ENCODE data around the gene IQCB1.
"Not testable (repeated sequence)": the region's sequence is repeated elsewhere in the genome, so short reads cannot be mapped to it uniquely, and the experiment has no call there.

IQCB1 gene

DNA sequence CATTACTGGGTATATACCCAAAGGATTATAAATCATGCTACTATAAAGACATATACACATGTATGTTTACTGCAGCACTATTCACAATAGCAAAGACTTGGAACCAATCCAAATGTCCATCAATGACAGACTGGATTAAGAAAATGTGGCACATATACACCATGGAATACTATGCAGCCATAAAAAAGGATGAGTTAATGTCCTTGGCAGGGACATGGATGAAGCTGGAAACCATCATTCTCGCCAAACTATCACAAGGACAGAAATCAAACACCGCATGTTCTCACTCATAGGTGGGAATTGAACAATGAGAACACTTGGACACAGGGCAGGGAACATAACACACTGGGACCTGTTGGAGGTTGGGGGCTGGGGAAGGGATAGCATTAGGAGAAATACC lies 91.8 kb downstream of the IQCB1 start:
- DNase-seq, result not testable (repeated sequence)

DNA sequence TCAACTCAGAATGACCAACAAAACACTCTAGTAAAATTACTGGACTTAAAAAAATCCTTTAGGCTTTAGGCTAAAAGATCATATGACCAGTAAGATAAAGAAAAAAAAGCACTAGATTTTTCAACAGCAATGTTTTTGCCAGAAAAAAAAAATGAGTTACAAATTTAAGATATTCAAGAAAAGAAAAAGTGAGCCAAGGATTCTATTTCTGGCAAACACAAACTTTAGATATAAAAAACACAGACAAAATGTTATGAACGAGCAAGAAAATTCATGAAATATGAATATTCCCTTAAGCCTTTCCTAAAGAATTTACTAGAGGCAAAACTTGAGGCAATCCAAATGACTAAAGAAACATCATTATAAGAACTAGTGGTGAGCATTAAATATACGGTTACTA lies 94.0 kb downstream of the IQCB1 start:
- DNase-seq, result no peak

DNA sequence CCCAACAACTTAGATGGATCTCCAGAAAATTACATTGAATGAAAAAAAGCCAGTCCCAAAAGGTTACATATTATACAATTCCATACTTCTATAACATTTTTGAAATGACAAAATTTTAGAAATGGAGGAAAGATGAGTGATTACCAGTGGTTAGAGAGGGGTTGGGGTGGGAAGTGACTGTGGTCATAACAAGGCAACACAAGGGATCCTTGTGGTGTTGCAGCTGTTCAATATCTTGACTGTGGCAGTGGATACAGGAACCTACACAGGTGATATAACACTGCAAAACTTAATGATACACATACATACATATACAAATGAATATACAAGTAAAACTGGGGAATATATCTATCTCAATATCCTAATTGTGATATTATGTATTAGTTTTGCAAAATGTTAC lies 95.0 kb downstream of the IQCB1 start:
- DNase-seq, result no peak

DNA sequence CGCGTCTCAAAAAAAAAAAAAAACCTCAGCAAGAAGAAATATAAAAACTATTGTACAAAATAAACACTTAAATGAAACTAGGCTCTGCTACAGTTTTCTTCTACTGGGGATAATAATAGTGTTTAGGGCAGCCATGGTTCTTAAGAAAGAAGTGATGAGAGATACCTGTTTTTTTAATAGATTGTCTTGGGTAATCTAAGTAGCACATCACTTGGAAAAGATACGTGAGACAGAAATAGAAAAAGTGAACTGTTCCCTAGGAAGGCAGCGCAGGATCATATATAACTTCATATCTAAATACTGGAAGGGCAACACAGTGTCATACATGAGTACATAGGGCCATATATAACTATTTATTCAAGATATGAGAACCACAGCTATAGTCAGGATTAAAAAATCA lies 97.2 kb downstream of the IQCB1 start:
- no peak for DNase-seq

DNA sequence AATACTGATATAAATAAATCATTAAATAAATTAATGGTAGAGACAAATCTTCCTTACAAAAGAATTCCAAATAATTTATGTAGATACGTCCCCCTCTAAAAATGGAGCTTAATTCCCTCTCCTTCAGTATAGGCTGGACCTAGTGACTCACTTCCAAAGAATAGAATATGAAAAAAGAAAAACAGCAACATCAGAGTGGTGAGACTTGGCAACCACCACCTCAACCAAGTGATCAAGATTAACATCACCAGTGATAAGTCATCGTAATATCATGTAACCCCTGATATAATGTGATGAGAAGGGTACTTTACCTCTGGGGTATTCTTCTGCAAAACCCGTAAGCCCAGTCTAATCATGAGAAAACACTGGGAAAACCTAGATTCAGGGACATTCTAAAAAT lies 98.7 kb downstream of the IQCB1 start:
- no peak for DNase-seq

DNA sequence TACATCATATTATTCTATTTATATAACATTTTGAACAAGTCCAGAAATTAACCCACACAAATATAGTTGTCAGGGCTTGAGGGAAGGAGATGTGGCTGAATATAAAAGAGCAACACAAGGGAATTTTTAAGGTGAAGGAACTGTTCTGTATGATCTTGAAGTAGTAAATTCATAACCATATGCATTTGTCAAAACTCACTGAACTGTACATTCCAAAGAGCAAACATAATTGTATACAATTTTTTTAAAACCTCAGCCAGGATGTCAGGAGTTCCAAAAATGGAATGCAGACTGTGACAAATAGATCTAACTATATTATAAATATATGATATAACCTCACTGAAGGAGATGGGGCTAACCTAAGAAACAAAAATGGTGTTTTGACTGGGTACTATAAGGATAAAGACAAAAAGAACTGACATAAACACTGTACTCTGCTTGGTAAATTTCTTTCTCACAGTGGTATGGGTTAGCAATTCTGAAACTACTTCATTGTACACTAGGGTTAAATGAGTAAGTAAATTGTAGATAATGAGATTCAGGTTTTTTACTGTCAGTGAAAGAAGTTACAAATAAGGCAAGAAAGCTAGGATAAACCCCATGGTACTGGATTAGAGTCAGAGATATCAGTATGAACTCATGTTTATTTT lies 99.7 kb downstream of the IQCB1 start:
- DNase-seq, result peak in 1 of 5 donors; percentile 65

DNA sequence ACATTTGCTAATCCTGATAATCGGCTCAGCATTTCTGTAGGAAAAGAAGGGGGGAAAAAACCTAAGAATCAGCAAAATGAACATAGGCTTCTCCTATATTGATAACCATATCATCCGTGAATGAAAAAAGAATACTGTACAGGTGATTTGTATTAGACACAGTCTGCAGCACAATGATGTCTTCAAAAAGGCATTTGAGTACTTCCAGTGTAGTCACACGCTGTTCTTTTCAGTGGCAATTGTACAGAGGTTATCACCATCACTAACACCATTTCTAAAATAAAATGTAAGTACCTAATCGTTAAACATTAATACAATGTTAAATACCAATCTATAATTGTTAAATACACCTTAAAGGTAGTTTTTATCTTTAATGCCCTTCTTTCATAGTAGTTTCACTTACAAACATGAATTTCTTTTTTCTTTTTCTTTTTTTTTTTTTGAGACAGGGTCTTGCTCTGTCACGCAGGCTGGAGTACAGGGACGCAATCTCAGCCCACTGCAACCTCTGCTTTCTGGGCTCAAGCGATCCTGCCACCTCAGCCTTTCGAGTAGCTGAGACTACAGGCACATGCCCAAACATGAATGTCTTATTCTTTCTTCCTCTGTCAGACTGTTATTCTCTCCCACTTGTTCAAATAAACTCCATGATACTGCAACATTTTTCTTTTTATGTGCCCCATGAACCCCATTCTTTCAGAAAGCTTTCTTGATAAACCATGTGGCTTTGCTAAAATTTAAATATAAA lies 103.7 kb downstream of the IQCB1 start:
- DNase-seq, result no peak

DNA sequence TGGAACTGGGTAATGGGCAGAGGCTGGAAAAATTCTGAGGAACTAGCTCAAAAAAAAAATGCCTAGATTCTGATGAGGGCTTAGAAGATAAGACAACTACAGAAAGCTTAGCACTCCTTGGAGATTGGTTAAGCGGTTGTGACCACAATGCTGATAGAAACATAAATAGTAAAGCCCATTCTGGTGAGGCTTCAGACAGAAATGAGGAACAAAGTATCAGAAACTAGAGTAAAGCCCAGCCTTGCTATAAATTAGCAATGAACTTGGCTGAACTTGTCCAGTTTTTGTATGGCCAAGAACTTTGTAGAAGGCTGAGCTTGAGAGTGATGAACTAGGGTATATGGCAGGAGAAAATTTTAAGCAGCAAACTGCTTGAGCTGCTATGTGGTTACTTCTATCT lies 110.7 kb downstream of the IQCB1 start:
- no peak for DNase-seq

DNA sequence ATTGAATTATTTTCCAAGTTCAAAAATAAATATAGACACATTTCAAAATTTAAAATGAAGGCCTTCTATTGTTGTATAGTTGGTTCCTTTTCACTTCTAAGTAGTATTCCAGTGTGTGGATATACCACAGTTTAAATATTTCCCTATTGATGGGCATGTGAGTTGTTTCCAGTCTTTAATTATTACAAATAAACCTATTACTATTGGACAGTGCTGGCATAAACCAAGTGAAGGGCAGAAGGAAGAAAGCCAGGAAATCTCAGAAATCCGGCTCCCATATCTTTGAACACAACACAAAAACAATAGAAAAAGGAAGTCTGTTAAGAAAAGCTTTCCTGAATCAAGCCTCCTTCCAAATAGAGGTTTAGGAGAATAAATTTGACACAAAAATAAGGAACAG lies 111.4 kb downstream of the IQCB1 start:
- no peak for DNase-seq

DNA sequence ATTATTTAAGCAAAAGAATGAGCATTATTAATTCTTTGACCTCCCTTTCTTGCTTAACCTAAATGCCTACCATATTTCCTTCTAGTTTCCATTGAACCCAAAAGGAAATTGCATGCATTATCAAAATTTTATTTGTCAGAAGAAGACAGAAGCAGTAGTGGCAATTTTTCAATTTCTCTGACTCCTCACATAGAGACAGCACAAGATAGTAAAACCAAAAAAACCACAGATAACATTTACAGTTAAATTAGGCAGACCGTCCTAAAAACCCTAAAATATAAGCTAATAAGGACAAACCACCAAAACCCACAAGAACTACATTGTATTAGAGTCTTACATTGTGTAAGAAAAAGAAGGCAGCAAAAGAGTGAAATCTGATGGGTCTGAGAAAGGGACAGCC lies 112.4 kb downstream of the IQCB1 start:
- DNase-seq, result no peak

DNA sequence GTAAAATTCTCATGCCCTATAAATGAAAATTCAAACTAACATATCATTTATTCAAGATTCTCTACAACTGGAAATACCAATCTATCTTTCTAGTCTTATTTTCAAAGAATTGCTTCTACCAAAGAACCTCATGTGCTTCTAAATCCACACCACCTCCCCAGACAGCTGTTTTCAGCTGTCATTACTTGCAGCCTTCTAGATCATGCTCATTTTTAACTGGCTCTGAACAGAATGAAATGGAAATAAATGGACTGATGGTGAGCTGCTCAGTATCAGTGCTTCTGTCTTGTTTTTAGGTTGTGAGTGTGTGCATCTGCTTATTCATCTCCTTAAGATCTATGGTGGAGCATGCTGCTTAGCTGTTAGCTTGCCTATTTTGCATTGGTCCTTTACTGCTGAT lies 114.7 kb downstream of the IQCB1 start:
- DNase-seq, result no peak

Data from T-helper 1 cell (primary cell).